Endothelial cell of umbilical vein (primary cell): ENCODE results near the gene PRPF40A. TPM values are rescaled to one million over a fixed set of nuclear protein-coding genes. Genes with fewer than 3 reads are reported as not detected.

Source experiments
- Bru-seq: library from RNA; stranded (reverse); fragments of 400-500 nt; gene quantifications from one replicate; lab custom pipeline; 2021; lab: Mats Ljungman, UMichigan
- BruChase-seq, 2 experiments: library from RNA; stranded (reverse); fragments of 400-500 nt; gene quantifications; one replicate each; lab custom pipeline; 2021; lab: Mats Ljungman, UMichigan
- BruUV-seq: library from RNA; stranded (reverse); fragments of 400-500 nt; replicated peaks from 2 replicates; lab custom pipeline; 2021; lab: Mats Ljungman, UMichigan
- CTCF ChIA-PET: fragments of 300-600, 350-600 bp; sonication (Branson Sonifier 250); formaldehyde crosslinking; loops from one replicate; lab custom pipeline; 2021; ENCODE audit warnings: antibody characterized with exemption, inconsistent platforms; lab: Charles Lee
- POLR2A ChIA-PET: fragments of 300-600, 350-600 bp; sonication (Branson Sonifier 250); formaldehyde crosslinking; loops from one replicate; lab custom pipeline; 2021; ENCODE audit warnings: antibody characterized with exemption, inconsistent platforms; lab: Charles Lee
- DNase-seq: peaks from one replicate; pipeline ENCODE4 v3.0.0-alpha.2; 2011; ENCODE audit warnings: low read depth, low spot score
- FAIRE-seq: peaks from 2 replicates; lab custom pipeline; 2011; peaks lifted over from hg19 to GRCh38; lab: Jason Lieb, UNC
- H2AFZ ChIP-seq: 2 replicates; pipeline ENCODE4 v1.6.0; 2012; ENCODE audit warnings: low read depth, low read length, control low read depth, inconsistent platforms
- H3K27ac ChIP-seq: 2 replicates; pipeline ENCODE4 v1.5.1; 2011; ENCODE audit warnings: low read depth, mild to moderate bottlenecking, control low read depth, low read length, moderate library complexity; ENCODE audit not compliant: insufficient read depth
- H3K27me3 ChIP-seq, 2 experiments: 2 replicates each; pipeline versions ENCODE4 v1.6.0 to v1.6.1; 2011; ENCODE audit warnings: low read length in 2 of 2, mixed read lengths in 1 of 2; ENCODE audit not compliant: control insufficient read depth in 2 of 2, insufficient read depth in 2 of 2
- H3K36me3 ChIP-seq, 2 experiments: 2 replicates in 1 of 2; 3 replicates in 1 of 2; pipeline ENCODE4 v1.5.1; 2011; ENCODE audit warnings: low read length in 2 of 2, mild to moderate bottlenecking in 1 of 2, moderate library complexity in 1 of 2; ENCODE audit not compliant: control insufficient read depth in 2 of 2, insufficient read depth in 2 of 2; ENCODE audit errors: extremely low read depth in 1 of 2
- H3K4me1 ChIP-seq: 3 replicates; pipeline ENCODE4 v1.5.1; 2011; ENCODE audit warnings: mild to moderate bottlenecking, low read length; ENCODE audit not compliant: control insufficient read depth, insufficient read depth; ENCODE audit errors: extremely low read depth
- H3K4me2 ChIP-seq: 2 replicates; pipeline ENCODE4 v1.6.1; 2011; ENCODE audit warnings: low read length, control low read depth, mixed read lengths; ENCODE audit not compliant: insufficient read depth
- H3K4me3 ChIP-seq, 3 experiments: fragments of 200-600 bp in 1 of 3; sonication (generic), shearing (Covaris generic) in 1 of 3; replicated peaks in 1 of 3; 2 replicates each; pipeline ENCODE4 v1.5.1; 2011 to 2016; ENCODE audit warnings: control low read depth in 3 of 3, low read length in 3 of 3, mild to moderate bottlenecking in 2 of 3, inconsistent platforms in 1 of 3, low read depth in 1 of 3, moderate library complexity in 1 of 3; ENCODE audit not compliant: insufficient read depth in 1 of 3
- H3K79me2 ChIP-seq: 2 replicates; pipeline ENCODE4 v1.6.0; 2012; ENCODE audit warnings: low read length, inconsistent platforms; ENCODE audit not compliant: control insufficient read depth, insufficient read depth
- H3K9ac ChIP-seq: replicated peaks from 2 replicates; pipeline ENCODE3; 2011; ENCODE audit warnings: low read length, control low read depth; ENCODE audit not compliant: insufficient read depth; ENCODE audit errors: extremely low read depth
- H3K9me1 ChIP-seq: replicated peaks from 3 replicates; pipeline ENCODE4 v1.6.0; 2011; ENCODE audit warnings: mild to moderate bottlenecking, low read length; ENCODE audit not compliant: control insufficient read depth, insufficient read depth; ENCODE audit errors: extremely low read depth
- H3K9me3 ChIP-seq: replicated peaks from 2 replicates; pipeline ENCODE4 v1.5.1; 2012; ENCODE audit warnings: low read length, inconsistent platforms; ENCODE audit not compliant: control insufficient read depth, insufficient read depth
- H4K20me1 ChIP-seq: replicated peaks from 2 replicates; pipeline ENCODE3; 2011; ENCODE audit warnings: mild to moderate bottlenecking, low read length; ENCODE audit not compliant: control insufficient read depth, insufficient read depth; ENCODE audit errors: extremely low read depth
- JUN ChIP-seq: IDR thresholded peaks from 2 replicates; pipeline ENCODE4 v1.6.1; 2011; ENCODE audit warnings: borderline replicate concordance, low read depth; ENCODE audit not compliant: insufficient read length, insufficient read depth
- POLR2A ChIP-seq: IDR thresholded peaks from 2 replicates; pipeline ENCODE4 v1.6.1; 2012; ENCODE audit warnings: low read depth, mild to moderate bottlenecking, control low read depth, low read length
- POLR2AphosphoS5 ChIP-seq: IDR thresholded peaks from 2 replicates; pipeline ENCODE4 v1.6.1; 2012; ENCODE audit warnings: low read depth, mild to moderate bottlenecking, control low read depth, low read length, moderate library complexity; ENCODE audit not compliant: insufficient read depth
- dilution Hi-C: fragments of 300-500 bp; cut with MboI; formaldehyde crosslinking; loops from one replicate; pipeline ENCODE4 v1.15.0; 2019; ENCODE audit warnings: low sequenced_read_pairs; ENCODE audit not compliant: extremely low pct_ligation_motif_present
- intact Hi-C: fragments of 100-400 bp; cut with micrococcal nuclease; formaldehyde crosslinking; loops from one replicate; pipeline ENCODE4 v1.10.0; 2022
- long read RNA-seq: library from polyadenylated mRNA; stranded (forward); transcript quantifications from one replicate; pipeline ENCODE4 v2.0.0, GENCODE V29; 2021
- polyA minus RNA-seq, 3 experiments: library from RNA; depleted of rRNA, polyadenylated mRNA; stranded (reverse); fragments of >200 nt; gene quantifications; 1 replicate in 1 of 3; 2 replicates in 2 of 3; pipeline ENCODE4 v1.2.3, GENCODE V29; 2011
- polyA plus RNA-seq, 4 experiments: library from polyadenylated mRNA; depleted of rRNA in 3 of 4; stranded (reverse) in 3 of 4; unstranded in 1 of 4; fragments of >200 nt; gene quantifications; 2 replicates each; pipeline versions ENCODE4 v1.2.1 to v1.2.3, GENCODE V29; 2011 to 2012; ENCODE audit warnings: missing spikeins in 1 of 4
- total RNA-seq: library from RNA; stranded (reverse); gene quantifications from 2 replicates; pipeline ENCODE4 v1.2.3, GENCODE V29; 2021
- TF ChIP-seq, protein P1 (sequence below): IDR thresholded peaks from 2 replicates; pipeline ENCODE4 v1.6.1; 2011; ENCODE audit not compliant: insufficient read depth, insufficient read length

The PRPF40A gene
- total RNA-seq = 99.5 and 123 TPM in 2 replicates
- 51.5 and 58.2 TPM in 2 replicates for polyA plus RNA-seq
- 51.0 and 53.9 TPM in 2 replicates for polyA plus RNA-seq (2011; cell fraction: cytosol; rRNA removed)
- polyA plus RNA-seq (2011; cell fraction: nucleus; rRNA removed) = 173 and 174 TPM in 2 replicates
- polyA plus RNA-seq (2012) = 92.4 and 98.1 TPM in 2 replicates
- polyA minus RNA-seq = 376 and 386 TPM in 2 replicates
- polyA minus RNA-seq (2011; cell fraction: cytosol; rRNA and poly(A)+ RNA removed) = 60.0 TPM
- polyA minus RNA-seq (2011; cell fraction: nucleus; rRNA and poly(A)+ RNA removed) = 236 and 283 TPM in 2 replicates
- Bru-seq, nascent RNA = percentile 96 among the genes with signal in this experiment
- BruChase-seq, experiment 1, labeled RNA remaining after a 6-hour chase = percentile 95 among the genes with signal in this experiment
- BruChase-seq, experiment 2, labeled RNA remaining after a 2-hour chase = percentile 93 among the genes with signal in this experiment
- long read RNA-seq, full-length matches to known transcripts = 1 of 231 reads
- long read RNA-seq, partial matches to known transcripts = 106 of 231 reads
- long read RNA-seq, other reads (novel, unspliced or antisense) = 124 of 231 reads

DNA sequence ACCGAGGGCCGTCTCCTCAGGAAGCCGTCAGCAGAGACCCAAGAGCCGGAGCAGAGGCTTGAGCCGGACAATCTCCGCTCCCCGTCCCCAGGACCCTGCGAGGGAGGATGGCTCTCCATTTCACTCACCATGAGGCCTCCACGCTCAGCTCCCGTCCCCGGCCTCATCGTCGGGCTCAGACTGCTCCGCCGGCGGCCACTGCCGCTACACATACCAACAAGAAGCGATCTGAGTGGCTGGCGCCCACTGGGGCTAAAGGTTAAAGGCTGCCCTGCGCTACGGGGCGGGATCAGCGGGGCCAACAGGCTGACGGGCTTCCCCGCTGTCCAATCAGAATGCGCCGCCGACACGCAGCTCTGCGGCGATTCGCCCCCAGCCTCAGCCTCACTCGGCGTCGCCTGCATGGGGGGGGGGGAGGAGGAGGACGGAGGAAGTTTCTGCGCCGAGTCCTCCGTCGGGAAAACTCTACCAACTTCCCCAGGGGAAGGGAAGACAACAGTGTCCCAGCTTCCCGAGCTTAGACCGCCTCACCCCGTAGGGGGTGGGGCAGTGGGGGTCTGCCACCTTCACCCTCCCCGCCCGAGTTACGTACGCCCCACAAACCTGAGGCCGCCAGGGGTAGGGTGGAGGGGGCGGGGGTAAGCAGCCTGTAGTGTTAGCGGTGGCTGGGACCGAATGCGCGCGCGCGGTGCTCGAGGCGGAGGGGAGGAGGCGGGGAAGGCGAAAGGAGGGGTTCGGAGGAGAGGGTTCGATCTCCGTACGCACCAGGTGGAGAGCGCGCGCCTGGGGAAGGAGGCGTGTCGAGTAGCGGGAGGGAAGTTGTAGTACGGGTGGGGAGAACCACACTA lies at the start of gene PRPF40A:
PRPF40A (minus strand) TSS at position 234 of the 848 bp plus-strand sequence; CDS start at position 212, 22 bp downstream.
- H3K4me2 ChIP-seq = peak within 1 kb of the TSS; percentile 96
- peak within 1 kb of the TSS; percentile 84 for H2AFZ ChIP-seq
- ChIA-PET POLR2A (interaction anchor here (0.7 to 0.8 kb wide), 2 partner anchors 69 to 185 kb away, joined by 3 to 4 read pairs; no protein-coding TSS in a partner anchor), CTCF (interaction anchor here (0.7 to 1.6 kb wide), 6 partner anchors 10 to 54 kb away, joined by 3 to 5 read pairs (median 3); no protein-coding TSS in a partner anchor)
- peaks cover 71% of the 10 kb centered on the region for H3K79me2 ChIP-seq
- H3K9me3 ChIP-seq = no peaks in the 10 kb centered on the region
- dilution Hi-C loops = no loop called here
- intact Hi-C loops = loop anchor here (1.0 to 5.0 kb wide), 3 partner anchors 542 to 1455 kb away; partner anchors contain the start of genes ARL5A, RBM43 and STAM2
- H3K4me1 ChIP-seq = peaks cover 17% of the 10 kb centered on the region
- H4K20me1 ChIP-seq = no peaks in the 10 kb centered on the region
- H3K9ac ChIP-seq = peak within 1 kb of the TSS; percentile 93
- H3K27me3 ChIP-seq = no peaks in the 10 kb centered on the region
- no peaks in the 10 kb centered on the region for H3K9me1 ChIP-seq
- peak; percentile 94 for FAIRE-seq
- H3K4me3 ChIP-seq = peak within 1 kb of the TSS; percentile 72 to 99 (median 87)
- TF ChIP-seq JUN = no peak
- TF ChIP-seq POLR2AphosphoS5 = peak; percentile 45
- TF ChIP-seq, protein P1, sequence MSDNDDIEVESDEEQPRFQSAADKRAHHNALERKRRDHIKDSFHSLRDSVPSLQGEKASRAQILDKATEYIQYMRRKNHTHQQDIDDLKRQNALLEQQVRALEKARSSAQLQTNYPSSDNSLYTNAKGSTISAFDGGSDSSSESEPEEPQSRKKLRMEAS = peak; percentile 16
- peak; percentile 45 for TF ChIP-seq POLR2A
- no TSS peak for BruUV-seq
- DNase-seq = peak; percentile 99
- H3K27ac ChIP-seq = peak within 1 kb of the TSS; percentile 85
- H3K36me3 ChIP-seq = peaks cover 0 to 8% of the 10 kb centered on the region in 2 experiments
